NCI-H1436 treated with DMSO at 0.1 percent for 48 hours (cell line): ENCODE data around the gene SPX.

Experiments used
- DNase-seq: peaks from one replicate; lab custom pipeline; 2025; lab: John Stamatoyannopoulos, UW

The SPX gene, protein sequence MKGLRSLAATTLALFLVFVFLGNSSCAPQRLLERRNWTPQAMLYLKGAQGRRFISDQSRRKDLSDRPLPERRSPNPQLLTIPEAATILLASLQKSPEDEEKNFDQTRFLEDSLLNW

GRCh38 chr12:21526053-21526452 is at the start of gene SPX:
TSS of gene SPX (plus strand) at chr12:21526296. CDS start at chr12:21526473, 177 bp downstream.
- no peak for DNase-seq

DNA sequence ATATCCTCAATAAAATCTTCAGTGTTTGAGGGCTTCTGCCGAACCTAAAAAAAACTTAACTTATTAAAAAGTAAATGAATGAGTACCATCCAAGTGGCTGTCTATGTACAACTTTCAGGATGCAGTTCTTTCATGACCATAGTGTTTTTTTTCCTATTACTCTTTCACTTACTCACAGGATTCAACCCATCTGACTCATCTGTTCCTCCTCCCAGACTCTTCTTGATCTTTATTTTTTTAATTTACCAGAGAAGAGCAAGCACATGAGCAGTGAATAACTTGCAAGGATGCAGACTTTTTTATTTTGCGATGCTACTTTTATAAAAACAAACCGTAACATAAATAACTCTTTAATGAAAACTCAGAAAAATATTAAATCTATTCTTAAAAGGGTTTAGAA is 49.1 kb upstream of the SPX start:
- DNase-seq, result no peak

GRCh38 chr12:21478756-21479455 is 47.2 kb upstream of the SPX start:
- DNase-seq, result no peak

- peak; percentile 61 for DNase-seq
Observed at GRCh38 chr12:21483531-21483930, 42.6 kb upstream of the SPX start.

DNA sequence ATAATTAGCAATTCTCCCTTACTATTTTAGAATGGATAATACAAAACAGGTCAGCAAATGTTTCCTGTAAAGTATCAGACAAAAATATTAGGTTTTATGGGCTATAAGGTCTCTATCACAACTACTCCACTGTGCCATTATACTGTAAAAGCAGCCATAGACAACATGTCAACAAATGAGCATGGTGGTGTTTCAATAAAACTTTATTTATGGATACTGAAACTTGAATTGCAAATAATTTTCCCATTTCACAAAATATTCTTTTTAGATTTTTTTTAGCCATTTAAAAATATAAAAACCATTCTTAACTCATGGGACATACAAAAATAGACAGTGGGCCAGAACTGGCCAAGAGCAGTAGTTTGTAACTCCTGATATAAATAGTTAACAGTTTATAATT is 40.1 kb upstream of the SPX start:
- DNase-seq, result no peak

GRCh38 chr12:21499765-21500164 is 26.3 kb upstream of the SPX start:
- DNase-seq, result no peak

DNA sequence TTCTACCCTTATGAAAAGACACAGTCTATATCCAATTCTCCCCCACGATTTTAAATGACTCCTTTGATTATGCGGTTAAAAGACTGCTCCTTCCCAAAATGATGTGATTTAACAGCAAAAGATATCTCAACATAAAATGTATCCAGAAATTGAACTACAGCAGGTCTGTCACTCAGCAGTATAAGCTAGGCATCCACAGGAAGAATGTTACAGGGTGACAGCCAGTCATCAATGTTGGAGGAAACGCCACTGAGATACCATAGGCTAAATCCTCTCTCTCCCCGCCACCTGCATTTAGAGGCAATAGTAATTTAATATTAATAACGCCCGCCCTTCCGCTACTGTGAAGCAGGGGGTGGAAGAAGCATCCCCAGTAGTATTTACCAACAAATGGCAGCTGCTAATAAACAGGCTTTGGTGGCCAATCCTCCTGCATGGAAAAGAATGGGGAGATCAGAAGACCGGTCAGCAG is 25.3 kb upstream of the SPX start:
- DNase-seq, result no peak

DNA sequence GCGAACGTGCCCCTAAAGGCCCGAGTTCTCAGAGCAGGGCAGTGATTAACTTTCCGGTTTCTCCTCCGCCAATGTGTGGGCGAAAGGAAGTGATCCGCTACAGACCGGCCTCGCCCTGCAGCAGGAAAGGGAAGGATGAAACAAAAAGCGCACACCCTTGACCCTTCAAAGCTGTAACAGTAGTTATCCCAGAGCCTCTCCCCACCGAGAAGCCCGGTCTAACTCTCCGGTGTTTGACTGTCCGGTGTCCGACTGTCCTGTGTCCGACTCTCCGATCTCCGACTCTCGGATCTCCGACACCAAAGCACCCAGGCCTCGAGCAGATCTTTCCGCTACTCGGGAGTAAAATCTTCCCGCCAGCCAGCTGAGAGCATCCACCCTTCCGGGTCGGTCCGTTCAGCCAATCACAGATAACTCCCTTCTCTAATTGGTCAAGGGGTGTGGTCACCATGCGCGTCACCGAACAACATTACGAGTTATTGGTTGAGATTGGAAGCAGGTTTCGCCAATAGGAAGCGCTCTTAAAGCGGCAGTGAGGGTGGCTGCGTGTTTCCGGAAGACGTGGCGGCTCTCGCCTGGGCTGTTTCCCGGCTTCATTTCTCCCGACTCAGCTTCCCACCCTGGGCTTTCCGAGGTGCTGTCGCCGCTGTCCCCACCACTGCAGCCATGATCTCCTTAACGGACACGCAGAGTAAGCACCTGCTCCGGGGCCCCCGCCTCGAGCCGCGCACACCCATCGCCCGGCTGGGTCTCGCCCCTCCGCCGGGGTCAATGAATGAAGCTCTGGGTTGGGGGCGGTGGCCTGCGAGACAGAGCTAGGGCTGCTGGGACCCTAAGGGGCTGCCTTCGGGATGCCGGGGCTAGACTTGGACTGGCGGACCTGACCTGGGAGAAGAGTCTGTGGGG is 24.6 kb upstream of the SPX start, which contains the start of the genes GOLT1B and RECQL:
GOLT1B (plus strand) TSS at position 532 of the 906 bp plus-strand sequence; CDS start at position 667, 135 bp downstream.
RECQL (minus strand) TSS at position 378 of the 906 bp plus-strand sequence. CDS start 2,065 bp downstream, outside the sequence.
- DNase-seq, result peak; percentile 92

DNA sequence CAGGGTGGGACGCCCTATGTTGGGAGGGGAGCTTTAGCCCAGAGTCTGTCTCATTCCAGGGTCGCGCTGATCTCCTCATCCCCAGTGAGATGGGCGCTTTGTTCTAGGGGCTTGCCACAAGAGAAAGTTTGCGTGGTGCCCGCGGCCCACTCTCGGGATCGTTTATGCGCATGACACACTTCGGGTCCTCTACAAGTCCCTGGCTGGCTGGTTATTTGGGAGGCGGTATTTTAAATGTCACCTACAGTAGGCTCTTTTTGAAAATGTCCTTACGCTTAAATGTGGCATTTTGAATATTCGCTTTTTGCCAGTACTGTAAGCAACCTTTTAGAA is 24.0 kb upstream of the SPX start:
- no peak for DNase-seq

DNA sequence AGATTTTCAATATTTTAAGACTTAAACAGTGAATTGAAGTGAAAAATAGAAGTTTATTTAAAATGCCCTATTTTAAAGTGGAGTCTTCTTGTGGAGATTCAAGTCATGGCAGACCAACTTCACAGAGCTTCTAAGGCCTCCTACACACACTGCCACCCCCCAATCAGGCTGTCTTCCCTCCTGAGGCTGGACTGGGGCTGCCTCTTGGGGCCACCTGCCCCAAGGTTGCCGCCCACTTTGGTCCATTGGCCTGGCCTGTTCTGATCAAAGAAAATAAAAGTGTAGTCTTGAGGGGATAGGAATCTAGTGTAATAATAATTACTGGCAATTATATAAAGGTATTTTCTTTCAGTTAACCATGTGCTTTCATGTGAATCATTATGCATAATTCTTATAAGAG is 23.2 kb upstream of the SPX start:
- no peak for DNase-seq

- DNase-seq, result no peak
Observed at GRCh38 chr12:21505888-21506287, 20.2 kb upstream of the SPX start.

DNA sequence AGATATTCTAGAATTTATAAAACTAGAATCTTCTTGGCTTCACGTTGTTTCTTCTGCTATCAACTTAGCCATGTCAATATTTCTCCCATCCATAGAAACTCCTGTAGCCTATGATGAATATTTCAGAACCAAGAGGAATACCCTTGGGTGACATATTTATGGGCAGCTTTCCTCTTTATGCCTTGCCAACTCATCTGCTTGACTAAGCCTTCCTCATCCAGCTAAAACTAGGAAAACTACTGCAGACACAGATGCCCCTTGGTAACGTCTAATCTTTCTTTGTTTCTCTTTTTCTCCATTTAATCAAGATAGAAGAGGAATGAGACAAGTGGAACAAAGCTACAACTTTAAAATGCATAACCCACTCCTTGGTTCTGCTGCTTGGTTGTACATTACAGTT is 18.2 kb upstream of the SPX start:
- no peak for DNase-seq

- no peak for DNase-seq
Observed at GRCh38 chr12:21509768-21510167, 16.3 kb upstream of the SPX start.

- no peak for DNase-seq
Observed at GRCh38 chr12:21516281-21516680, 9.8 kb upstream of the SPX start.

GRCh38 chr12:21518451-21518850 is 7.6 kb upstream of the SPX start:
- no peak for DNase-seq

- DNase-seq, result no peak
Observed at GRCh38 chr12:21521541-21521940, 4.6 kb upstream of the SPX start.

DNA sequence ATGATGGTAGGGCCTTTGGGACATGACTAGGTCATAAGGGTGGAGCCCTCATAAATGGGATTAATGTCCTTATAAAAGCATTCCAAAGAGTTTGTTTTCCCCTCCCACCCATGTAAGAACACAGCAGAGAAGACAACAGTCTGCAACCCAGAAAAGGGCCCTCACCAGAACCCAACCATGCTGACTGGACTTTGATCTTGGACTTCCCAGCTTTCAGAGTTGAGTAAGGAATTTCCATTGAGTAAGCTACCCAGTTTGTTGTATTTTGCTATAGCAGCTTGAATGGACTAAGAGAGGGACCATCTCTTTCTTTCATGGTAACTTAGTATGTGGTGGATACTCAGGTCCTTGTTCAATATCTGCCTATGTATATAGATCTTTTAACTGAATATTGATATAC is 2.9 kb upstream of the SPX start:
- no peak for DNase-seq

DNA sequence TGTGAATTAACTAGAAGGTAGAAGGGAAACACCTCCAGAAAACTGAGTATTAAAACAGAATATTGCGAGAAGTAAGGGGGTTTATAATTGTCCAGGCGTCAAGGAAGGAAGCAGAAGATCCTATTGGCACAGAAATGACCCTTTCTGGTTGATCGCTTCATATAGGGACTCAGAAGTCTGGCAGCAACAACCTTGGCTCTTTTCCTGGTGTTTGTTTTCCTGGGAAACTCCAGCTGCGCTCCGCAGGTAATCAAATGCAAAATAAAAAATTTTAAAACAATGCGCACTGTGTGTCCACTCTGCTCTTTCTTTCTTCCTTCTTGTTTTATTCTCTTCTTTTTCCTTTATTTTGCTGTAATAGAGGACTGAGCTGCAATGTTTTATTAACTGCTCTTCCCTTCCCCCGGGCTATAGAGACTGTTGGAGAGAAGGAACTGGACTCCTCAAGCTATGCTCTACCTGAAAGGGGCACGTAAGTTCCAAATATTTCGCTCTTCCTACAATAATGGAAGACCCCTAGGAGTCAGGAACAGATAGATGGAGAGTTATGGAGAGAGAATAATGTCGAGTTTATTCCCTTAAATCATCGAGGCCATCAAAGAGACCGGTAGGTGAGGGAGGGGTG is 737 bp downstream of the SPX start:
- no peak for DNase-seq

DNA sequence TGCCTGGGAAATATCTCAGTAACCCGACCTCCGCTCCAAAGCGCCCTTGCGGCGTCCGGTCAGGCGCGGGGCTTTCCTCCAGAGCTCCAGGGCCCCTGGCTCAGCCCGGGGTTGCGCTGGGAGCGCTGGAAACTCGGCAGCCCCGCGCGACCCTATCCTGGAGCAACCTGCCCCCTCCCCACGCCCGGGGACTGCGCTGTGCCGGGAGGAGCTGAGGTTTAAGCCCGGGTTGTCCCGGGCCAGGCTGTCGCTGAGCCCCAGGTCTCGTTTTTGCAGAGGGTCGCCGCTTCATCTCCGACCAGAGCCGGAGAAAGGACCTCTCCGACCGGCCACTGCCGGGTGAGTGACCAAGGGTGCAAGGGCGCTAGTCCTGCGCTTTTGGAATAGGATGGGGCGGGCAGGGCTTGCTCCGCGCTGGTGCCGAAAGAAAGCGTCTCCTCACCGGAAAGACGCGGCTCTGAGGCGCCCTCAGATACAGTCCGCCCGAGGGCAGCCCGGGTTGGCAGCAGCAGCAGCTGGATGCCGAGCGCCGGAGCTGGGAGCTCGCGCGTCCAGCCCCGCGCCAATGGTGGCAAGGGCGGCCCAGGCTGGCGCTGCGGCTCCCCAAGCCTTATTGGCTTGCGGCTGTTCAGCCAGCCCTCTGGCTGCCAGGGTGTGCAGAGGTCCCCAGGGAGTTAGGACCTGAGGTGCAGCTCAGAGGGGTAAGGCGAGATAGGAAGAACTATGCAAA is 1.5 kb downstream of the SPX start:
- DNase-seq, result peak; percentile 42

DNA sequence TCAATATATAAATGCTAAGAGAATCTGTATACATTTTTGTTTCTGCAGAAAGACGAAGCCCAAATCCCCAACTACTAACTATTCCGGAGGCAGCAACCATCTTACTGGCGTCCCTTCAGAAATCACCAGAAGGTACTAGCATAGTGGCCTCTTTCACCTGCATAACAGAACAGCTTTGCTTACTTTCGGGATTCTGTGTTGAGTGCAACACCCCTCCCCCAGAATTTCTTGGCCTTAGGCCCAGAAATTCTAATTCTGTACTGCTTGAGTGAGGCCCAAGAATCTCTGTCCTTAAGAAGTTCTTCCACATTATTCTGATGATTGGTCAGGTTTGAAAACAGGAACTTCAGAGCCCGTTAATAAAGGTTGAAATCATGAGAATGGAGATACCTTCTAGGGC is 2.9 kb downstream of the SPX start:
- no peak for DNase-seq

- DNase-seq, result no peak
Observed at GRCh38 chr12:21529456-21529855, 3.4 kb downstream of the SPX start.
